Ureter (tissue), 1 donor: ENCODE measurements around the gene CTNNA3. TPM values are rescaled to one million over a fixed set of nuclear protein-coding genes. Genes with fewer than 3 reads are reported as not detected.
"Not testable (repeated sequence)": the region's sequence is repeated elsewhere in the genome, so short reads cannot be mapped to it uniquely, and the experiment has no call there.

Experiments
- DNase-seq: peaks from one replicate; pipeline ENCODE4 v3.0.0-alpha.2; 2020; ENCODE audit warnings: low spot score
- total RNA-seq: library from RNA; stranded (reverse); gene quantifications from one replicate; pipeline ENCODE4 v1.2.4, GENCODE V29; 2023
- donor health status: DM: yes; HTN: yes; CAD: no.

Gene CTNNA3
- total RNA-seq, 1 donor from 2014 or later = 1.1 TPM

- DNase-seq = no peak
Measured at GRCh38 chr10:66390926-66391325, 1305.1 kb downstream of the CTNNA3 start.

GRCh38 chr10:66381045-66381444 is 1315.0 kb downstream of the CTNNA3 start:
- no peak for DNase-seq

GRCh38 chr10:66378117-66378876 is 1317.7 kb downstream of the CTNNA3 start:
- no peak for DNase-seq

GRCh38 chr10:66368146-66368545 is 1327.8 kb downstream of the CTNNA3 start:
- DNase-seq = no peak

GRCh38 chr10:66366163-66366562 is 1329.8 kb downstream of the CTNNA3 start:
- DNase-seq = no peak

- no peak for DNase-seq
Measured at GRCh38 chr10:66365686-66366085, 1330.3 kb downstream of the CTNNA3 start.

- DNase-seq = no peak
Measured at GRCh38 chr10:66362522-66362921, 1333.5 kb downstream of the CTNNA3 start.

GRCh38 chr10:66353822-66354221 is 1342.2 kb downstream of the CTNNA3 start:
- not testable (repeated sequence) for DNase-seq

GRCh38 chr10:66353422-66353821 is 1342.6 kb downstream of the CTNNA3 start:
- DNase-seq = no peak

GRCh38 chr10:66350622-66351399 is 1345.2 kb downstream of the CTNNA3 start:
- no peak for DNase-seq

GRCh38 chr10:66349726-66350125 is 1346.3 kb downstream of the CTNNA3 start:
- DNase-seq = no peak

GRCh38 chr10:66349076-66349475 is 1346.9 kb downstream of the CTNNA3 start:
- no peak for DNase-seq

- DNase-seq = no peak
Measured at GRCh38 chr10:66337211-66337610, 1358.8 kb downstream of the CTNNA3 start.

- no peak for DNase-seq
Measured at GRCh38 chr10:66336791-66337190, 1359.2 kb downstream of the CTNNA3 start.

GRCh38 chr10:66335753-66336152 is 1360.2 kb downstream of the CTNNA3 start:
- DNase-seq = not testable (repeated sequence)

GRCh38 chr10:66329147-66329546 is 1366.8 kb downstream of the CTNNA3 start:
- DNase-seq = no peak

- DNase-seq = no peak
Measured at GRCh38 chr10:66326876-66327275, 1369.1 kb downstream of the CTNNA3 start.

- DNase-seq = no peak
Measured at GRCh38 chr10:66322777-66323176, 1373.2 kb downstream of the CTNNA3 start.

- DNase-seq = no peak
Measured at GRCh38 chr10:66321723-66322665, 1374.0 kb downstream of the CTNNA3 start.

- no peak for DNase-seq
Measured at GRCh38 chr10:66318761-66319160, 1377.2 kb downstream of the CTNNA3 start.

GRCh38 chr10:66307826-66308225 is 1388.2 kb downstream of the CTNNA3 start:
- no peak for DNase-seq

- no peak for DNase-seq
Measured at GRCh38 chr10:66301078-66301477, 1394.9 kb downstream of the CTNNA3 start.
